GM19238 (cell line): ENCODE data around the gene C6orf141.
"Not testable (repeated sequence)": the region's sequence is repeated elsewhere in the genome, so short reads cannot be mapped to it uniquely, and the experiment has no call there.

Experiments
- DNase-seq: peaks from one replicate; pipeline ENCODE4 v3.0.0; 2011; ENCODE audit warnings: low spot score; ENCODE audit not compliant: insufficient read length

Gene C6orf141

GRCh38 chr6:49570474-49571079 lies 20.1 kb downstream of the C6orf141 start:
- no peak for DNase-seq

DNA sequence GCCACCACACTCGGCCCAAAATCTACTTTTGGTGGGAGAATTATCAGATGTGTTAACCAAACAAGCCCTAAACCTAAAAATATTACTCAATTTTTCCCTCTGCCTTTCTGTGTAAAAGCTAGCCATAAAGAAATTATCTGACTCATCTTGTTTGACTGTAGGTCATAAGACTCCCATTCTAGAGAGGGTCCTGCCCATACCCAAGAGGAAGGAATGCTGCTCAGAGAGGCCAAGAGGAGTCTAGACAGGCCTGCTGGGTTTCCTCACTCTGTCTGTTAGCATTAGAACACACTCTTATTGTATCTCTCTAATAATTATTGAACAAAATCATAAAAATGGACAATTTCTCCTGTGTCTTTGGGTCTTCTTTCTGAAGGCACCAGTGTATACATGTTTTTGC lies 26.1 kb downstream of the C6orf141 start:
- no peak for DNase-seq

DNA sequence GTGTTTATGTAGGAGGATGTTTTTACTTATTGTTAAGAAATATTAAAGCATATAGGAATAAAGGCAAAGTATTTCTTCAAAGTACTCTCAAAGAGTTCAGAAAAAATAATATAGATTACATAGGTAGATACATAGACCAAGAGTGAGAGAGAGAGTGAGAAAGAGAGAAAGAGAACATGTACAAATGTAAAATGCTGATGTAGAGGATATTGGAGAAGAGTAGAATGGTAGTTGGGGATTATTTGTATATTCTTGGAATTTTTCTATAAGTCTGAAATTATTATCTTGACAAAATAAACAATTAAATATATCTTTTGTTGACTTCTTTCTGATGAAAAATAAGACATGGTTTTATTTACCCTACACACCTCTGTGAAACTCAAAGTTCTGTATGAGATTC lies 29.2 kb downstream of the C6orf141 start:
- no peak for DNase-seq

GRCh38 chr6:49582529-49582928 lies 32.1 kb downstream of the C6orf141 start:
- DNase-seq: no peak

DNA sequence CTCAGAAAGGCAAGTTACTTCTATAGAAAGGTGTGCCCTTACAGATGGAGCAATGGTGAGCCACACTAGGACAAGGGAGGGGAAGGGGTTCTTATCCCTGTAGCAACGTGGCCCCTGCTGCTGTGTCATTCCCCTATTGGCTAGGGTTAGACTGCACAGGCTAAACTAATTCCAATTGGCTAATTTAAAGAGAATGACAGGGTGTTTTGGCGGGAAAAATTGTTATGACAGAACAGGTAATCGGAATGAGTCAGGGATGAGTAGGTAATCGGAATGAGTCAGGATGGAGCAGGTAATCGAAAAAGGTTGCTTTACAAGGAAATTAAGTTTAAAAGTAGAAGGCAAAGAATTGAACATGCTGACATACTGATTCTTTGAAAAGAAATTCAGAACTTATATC lies 36.8 kb downstream of the C6orf141 start:
- not testable (repeated sequence) for DNase-seq
